Measurements from ENCODE around the gene CERS6.

Gene CERS6

GRCh38 chr2:168510125-168510756 is 54.2 kb downstream of the CERS6 start:
- DNase-seq (ENCODE audit: low read depth), result no peak
- no peak overlapping the region for H3K4me3 ChIP-seq (ENCODE audit: low read depth, low read length)
- no peak for TF ChIP-seq CTCF (conservative IDR thresholded peaks at IDR 0.05; ENCODE audit: low read depth, low read length)

- no peak for TF ChIP-seq CTCF (conservative IDR thresholded peaks at IDR 0.05; ENCODE audit: low read depth, low read length)
- no peak overlapping the region for H3K4me3 ChIP-seq (ENCODE audit: low read depth, low read length)
- no peak for DNase-seq (ENCODE audit: low read depth)
Observed at GRCh38 chr2:168514692-168515091, 58.6 kb downstream of the CERS6 start.

- TF ChIP-seq CTCF (conservative IDR thresholded peaks at IDR 0.05; ENCODE audit: low read depth, low read length), result no peak
- H3K4me3 ChIP-seq (ENCODE audit: low read depth, low read length), result no peak overlapping the region
- peak; percentile 94 for DNase-seq (ENCODE audit: low read depth)
Observed at GRCh38 chr2:168515502-168515901, 59.4 kb downstream of the CERS6 start.

GRCh38 chr2:168517816-168518215 is 61.7 kb downstream of the CERS6 start:
- H3K4me3 ChIP-seq (ENCODE audit: low read depth, low read length), result no peak overlapping the region

GRCh38 chr2:168518555-168519066 is 62.5 kb downstream of the CERS6 start:
- DNase-seq (ENCODE audit: low read depth), result peak; percentile 56
- no peak overlapping the region for H3K4me3 ChIP-seq (ENCODE audit: low read depth, low read length)
- TF ChIP-seq CTCF (conservative IDR thresholded peaks at IDR 0.05; ENCODE audit: low read depth, low read length), result no peak

More at GRCh38 chr2:168517816-168518215, 61.7 kb downstream of the CERS6 start:
- no peak for DNase-seq (ENCODE audit: low read depth)
- no peak for TF ChIP-seq CTCF (conservative IDR thresholded peaks at IDR 0.05; ENCODE audit: low read depth, low read length)

- no peak for TF ChIP-seq CTCF (conservative IDR thresholded peaks at IDR 0.05; ENCODE audit: low read depth, low read length)
Observed at GRCh38 chr2:168519534-168520308, 63.6 kb downstream of the CERS6 start.

More at GRCh38 chr2:168519534-168520308, 63.6 kb downstream of the CERS6 start:
- no peak overlapping the region for H3K4me3 ChIP-seq (ENCODE audit: low read depth, low read length)
- DNase-seq (ENCODE audit: low read depth), result no peak

Data from choroid plexus epithelial cell (primary cell).